Endothelial cell (in vitro differentiated cells): Measurements from ENCODE around the gene CTNNA2. TPM values are rescaled to one million over a fixed set of nuclear protein-coding genes. Genes with fewer than 3 reads are reported as not detected.

Experiments used
- DNase-seq: peaks from one replicate; pipeline ENCODE4 v3.0.0; 2021; ENCODE audit warnings: low spot score
- H3K27ac Mint-ChIP-seq: one replicate; pipeline ENCODE4 v1.8.0; 2021; ENCODE audit warnings: mixed read lengths, inconsistent platforms; ENCODE audit not compliant: unreplicated experiment
- H3K27me3 Mint-ChIP-seq: one replicate; pipeline ENCODE4 v1.8.0; 2021; ENCODE audit warnings: mild to moderate bottlenecking, moderate library complexity, mixed read lengths, inconsistent platforms; ENCODE audit not compliant: unreplicated experiment
- H3K36me3 Mint-ChIP-seq: one replicate; pipeline ENCODE4 v1.8.0; 2021; ENCODE audit warnings: mild to moderate bottlenecking, low read depth, mixed read lengths, inconsistent platforms; ENCODE audit not compliant: unreplicated experiment
- H3K4me1 Mint-ChIP-seq: one replicate; pipeline ENCODE4 v1.8.0; 2021; ENCODE audit warnings: mild to moderate bottlenecking, mixed read lengths, inconsistent platforms; ENCODE audit not compliant: unreplicated experiment
- H3K4me3 Mint-ChIP-seq: one replicate; pipeline ENCODE4 v1.8.0; 2021; ENCODE audit warnings: mild to moderate bottlenecking, mixed read lengths, inconsistent platforms; ENCODE audit not compliant: unreplicated experiment
- H3K9me3 Mint-ChIP-seq: one replicate; pipeline ENCODE4 v1.8.0; 2021; ENCODE audit warnings: mixed read lengths, inconsistent platforms; ENCODE audit not compliant: unreplicated experiment
- CTCF ChIP-seq: fragments of 200-600 bp; sonication (generic); IDR thresholded peaks from one replicate; pipeline ENCODE4 v1.5.0; 2021; ENCODE audit warnings: antibody characterized with exemption; ENCODE audit not compliant: unreplicated experiment
- total RNA-seq: library from RNA; stranded (reverse); fragmentation: NEBNext Ultra II Directional; extraction: Animal tissue kit (Norgen Biotek cat#: 25700); gene quantifications from one replicate; pipeline ENCODE4 v1.2.1, GENCODE V29; 2021; ENCODE audit not compliant: unreplicated experiment

CTNNA2 gene
- total RNA-seq, 1 donor from 2014 or later = 4.7 TPM

GRCh38 chr2:80638783-80639182 is 1125.9 kb downstream of the CTNNA2 start:
- no peaks in the 10 kb centered on the region for H3K27me3 Mint-ChIP-seq
- H3K9me3 Mint-ChIP-seq = no peaks in the 10 kb centered on the region
- H3K4me3 Mint-ChIP-seq = no peak overlapping the region
- no peak for DNase-seq
- no peak overlapping the region for H3K27ac Mint-ChIP-seq
- no peaks in the 10 kb centered on the region for H3K4me1 Mint-ChIP-seq
- H3K36me3 Mint-ChIP-seq = no peaks in the 10 kb centered on the region
- no peak for TF ChIP-seq CTCF

GRCh38 chr2:80642465-80642864 is 1129.6 kb downstream of the CTNNA2 start:
- Mint-ChIP-seq H3K27ac (no peak overlapping the region), H3K27me3 (no peaks in the 10 kb centered on the region), H3K9me3 (no peaks in the 10 kb centered on the region), H3K36me3 (no peaks in the 10 kb centered on the region), H3K4me3 (no peak overlapping the region), H3K4me1 (no peaks in the 10 kb centered on the region)
- no peak for DNase-seq
- no peak for TF ChIP-seq CTCF

GRCh38 chr2:80643598-80643997 is 1130.7 kb downstream of the CTNNA2 start:
- Mint-ChIP-seq H3K4me1 (no peaks in the 10 kb centered on the region), H3K27me3 (no peaks in the 10 kb centered on the region), H3K27ac (no peak overlapping the region), H3K4me3 (no peak overlapping the region), H3K36me3 (no peaks in the 10 kb centered on the region), H3K9me3 (no peaks in the 10 kb centered on the region)
- DNase-seq = no peak
- no peak for TF ChIP-seq CTCF

GRCh38 chr2:80651435-80651834 is 1138.6 kb downstream of the CTNNA2 start:
- no peak for TF ChIP-seq CTCF
- no peaks in the 10 kb centered on the region for H3K9me3 Mint-ChIP-seq
- no peak overlapping the region for H3K27ac Mint-ChIP-seq
- H3K27me3 Mint-ChIP-seq = no peaks in the 10 kb centered on the region
- H3K4me3 Mint-ChIP-seq = no peak overlapping the region
- no peaks in the 10 kb centered on the region for H3K36me3 Mint-ChIP-seq
- DNase-seq = no peak
- H3K4me1 Mint-ChIP-seq = no peaks in the 10 kb centered on the region

- no peak for TF ChIP-seq CTCF
- Mint-ChIP-seq H3K36me3 (no peaks in the 10 kb centered on the region), H3K27me3 (no peaks in the 10 kb centered on the region), H3K27ac (no peak overlapping the region), H3K9me3 (no peaks in the 10 kb centered on the region), H3K4me1 (no peaks in the 10 kb centered on the region), H3K4me3 (no peak overlapping the region)
- no peak for DNase-seq
These were observed 1142.4 kb downstream of the CTNNA2 start for GRCh38 chr2:80655265-80655664.
